ENCODE measurements around the gene DOK5. TPM values are rescaled to one million over a fixed set of nuclear protein-coding genes. Genes with fewer than 3 reads are reported as not detected.

The DOK5 gene
- total RNA-seq (2021; fragmentation: NEBNext Ultra II Directional; extraction: Animal tissue kit (Norgen Biotek cat#: 25700)), result 13.0 and 15.0 TPM in 2 replicates
- 7.8 and 8.9 TPM in 2 replicates for polyA plus RNA-seq (2011; rRNA removed)
- 8.8 TPM for polyA plus RNA-seq (2011; cell fraction: cytosol; rRNA removed)
- polyA plus RNA-seq (2011; cell fraction: nucleus; rRNA removed), result 4.4 TPM
- 12.6 to 14.3 TPM (median 13.6 TPM) in 4 replicates for polyA plus RNA-seq (2012, experiment 1 of 2)
- 17.2 TPM for polyA plus RNA-seq (2012, experiment 2 of 2)
- 7.5 TPM for polyA plus RNA-seq (2013, experiment 1 of 2)
- polyA plus RNA-seq (2013, experiment 2 of 2), result 7.0 TPM
- 9.9 and 10.8 TPM in 2 replicates for polyA minus RNA-seq (2011; rRNA and poly(A)+ RNA removed)
- polyA minus RNA-seq (2011; cell fraction: cytosol; rRNA and poly(A)+ RNA removed), result 3.8 TPM
- polyA minus RNA-seq (2011; cell fraction: nucleus; rRNA and poly(A)+ RNA removed), result 6.2 TPM
- long read RNA-seq, experiment 1, transcript DOK5-201 (8 exons, 1,963 nt), result major isoform, 8 of 16 reads
- long read RNA-seq, experiment 1, partial matches to known transcripts, result 2 of 16 reads
- long read RNA-seq, experiment 1, other reads (novel, unspliced or antisense), result 3 of 16 reads
- long read RNA-seq, experiment 2, partial matches to known transcripts, result 0 of 3 reads
- long read RNA-seq, experiment 2, other reads (novel, unspliced or antisense), result 0 of 3 reads

DNA sequence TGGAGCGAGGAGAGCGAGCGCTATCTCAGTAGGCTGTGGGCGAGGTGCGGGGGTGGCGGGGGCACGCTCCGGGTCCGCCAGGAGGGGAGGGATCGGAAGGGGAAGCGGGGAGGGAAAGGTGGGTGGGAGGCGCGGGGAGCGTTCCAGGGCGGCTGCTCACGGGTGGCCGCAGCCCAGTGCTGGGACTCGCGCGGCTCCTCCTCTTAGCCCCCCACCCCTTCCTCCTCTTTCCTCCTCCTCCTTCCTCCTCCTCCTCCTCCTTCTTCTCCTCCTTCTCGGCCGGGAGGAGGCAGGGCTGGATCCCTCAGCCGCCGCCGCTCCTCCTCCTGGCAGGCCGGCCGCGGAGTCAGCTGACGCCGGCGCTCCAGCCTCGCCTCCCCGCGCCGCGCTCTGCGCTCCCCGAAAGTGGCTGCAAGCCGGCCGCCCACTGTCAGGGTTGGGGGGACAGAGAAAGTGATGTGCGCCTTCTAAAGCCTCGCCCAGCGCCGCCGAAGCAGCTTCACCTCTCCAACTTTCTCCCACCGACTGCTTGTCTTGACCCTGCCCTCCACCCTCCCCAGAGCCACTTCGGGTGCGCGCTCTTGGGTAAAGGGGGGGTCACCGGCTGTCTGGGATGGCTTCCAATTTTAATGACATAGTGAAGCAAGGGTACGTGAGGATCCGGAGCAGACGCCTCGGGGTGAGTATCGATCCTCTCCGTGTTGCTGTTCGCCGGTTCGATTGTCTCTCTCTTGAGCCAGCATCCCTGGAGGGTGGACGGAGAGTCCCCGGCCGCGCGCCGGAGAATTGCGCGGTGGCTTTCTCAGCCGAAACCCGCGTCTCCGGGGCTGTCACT lies at the start of gene DOK5:
Gene DOK5, plus strand, starts transcription at position 260 of the 835 bp plus-strand sequence. Its CDS starts 354 bp downstream, at position 614.
- ChIA-PET POLR2A (ENCODE audit: partially characterized antibody) (no interaction called here), CTCF (ENCODE audit: partially characterized antibody) (no interaction called here)
- H2BK15ac ChIP-seq (ENCODE audit: low read length), result peak within 1 kb of the TSS; percentile 16; the same call in 1 of the 2 replicates
- H3K23me2 ChIP-seq (ENCODE audit: low read depth, low read length), result peaks cover 10% of the 10 kb centered on the region
- H2BK5ac ChIP-seq (ENCODE audit: low read depth, low read length), result no peak within 1 kb of the TSS
- no peak within 1 kb of the TSS for H3K4ac ChIP-seq (replicated peaks; ENCODE audit: insufficient read length, low read depth, low read length)
- no peak within 1 kb of the TSS for H4K8ac ChIP-seq (ENCODE audit: extremely low read depth, insufficient read depth, low read length)
- peak within 1 kb of the TSS; percentile 89 for H2AFZ ChIP-seq (ENCODE audit: low read length)
- FAIRE-seq (no peak), DNase-seq (ENCODE audit: low read depth in 1 of 2, low spot score in 2 of 2) (peak in 1 of 2 experiments; percentile 80)
- no peaks in the 10 kb centered on the region; a peak in 2 of 7 replicates for H3K27me3 ChIP-seq (replicated peaks in 1 of 4; ENCODE audit: control insufficient read depth in 3 of 4, extremely low read depth in 1 of 4, insufficient read depth in 3 of 4, low read length in 3 of 4)
- H3K36me3 ChIP-seq (ENCODE audit: control insufficient read depth in 2 of 4, insufficient read depth in 4 of 4, low read length in 3 of 4), result no peaks in the 10 kb centered on the region
- no peak within 1 kb of the TSS for H2AK5ac ChIP-seq (ENCODE audit: low read depth, low read length)
- H3K4me2 ChIP-seq (ENCODE audit: insufficient read depth in 1 of 2, low read depth in 2 of 2, low read length in 2 of 2), result peak within 1 kb of the TSS; percentile 95 to 96
- no peak within 1 kb of the TSS for H4K91ac ChIP-seq (replicated peaks; ENCODE audit: insufficient read length, low read length)
- WGBS, 2 experiments (ENCODE audit: extremely low coverage in 1 of 2, insufficient coverage in 1 of 2, insufficient read length in 1 of 2, insufficient replicate concordance in 2 of 2, low coverage in 1 of 2, low lambda C conversion rate in 2 of 2, missing lambda C conversion rate in 1 of 2), result 1% methylated on average over 49 of the region's 71 CpGs; no CpG with 5 or more reads in 1 of the 2 experiments
- H3K9me3 ChIP-seq (ENCODE audit: insufficient read depth in 2 of 2, low read depth in 1 of 2, low read length in 1 of 2), result no peaks in the 10 kb centered on the region
- H4K5ac ChIP-seq (ENCODE audit: insufficient read length, low read depth, low read length), result no peak within 1 kb of the TSS
- no peak within 1 kb of the TSS for H3K27ac ChIP-seq (ENCODE audit: low read depth, low read length)
- no peak within 1 kb of the TSS for H3K23ac ChIP-seq (ENCODE audit: insufficient read length)
- H3K4me3 ChIP-seq (ENCODE audit: extremely low read depth in 1 of 4, insufficient read depth in 2 of 4, low read depth in 3 of 4, low read length in 4 of 4), result peak within 1 kb of the TSS; percentile 64 to 96 (median 87)
- H3K79me1 ChIP-seq (ENCODE audit: low read depth, low read length), result no peaks in the 10 kb centered on the region
- H3K4me1 ChIP-seq (replicated peaks in 1 of 4; ENCODE audit: control insufficient read depth in 3 of 4, insufficient read depth in 4 of 4, low read length in 3 of 4), result peaks cover 5 to 19% (median 7%) of the 10 kb centered on the region in 4 experiments; a peak in 5 of 7 replicates
- H3K14ac ChIP-seq (ENCODE audit: insufficient read length), result no peak within 1 kb of the TSS
- peak within 1 kb of the TSS; percentile 35 to 61 (median 52); a peak in 5 of 7 replicates for H3K9ac ChIP-seq (replicated peaks in 1 of 4; ENCODE audit: extremely low read depth in 1 of 4, low read depth in 3 of 4, low read length in 3 of 4)
- no peak within 1 kb of the TSS for H3K56ac ChIP-seq (replicated peaks; ENCODE audit: insufficient read length, low read depth, low read length)
- peak within 1 kb of the TSS; percentile 77; the same call in 1 of the 2 replicates for H2BK12ac ChIP-seq (ENCODE audit: low read depth, low read length)
- 0 out of 2 replicates have a peak within 1 kb of the TSS, but pooled peaks have one; percentile 84 for H2BK20ac ChIP-seq (ENCODE audit: low read length)
- peak within 1 kb of the TSS; percentile 39 for H2BK120ac ChIP-seq (replicated peaks; ENCODE audit: low read depth, low read length)
- no peaks in the 10 kb centered on the region for H4K20me1 ChIP-seq (replicated peaks in 1 of 2; ENCODE audit: control insufficient read depth in 1 of 2, insufficient read depth in 2 of 2, low read length in 2 of 2)
- H3K79me2 ChIP-seq (ENCODE audit: control insufficient read depth in 1 of 2, insufficient read depth in 2 of 2, low read length in 2 of 2), result peaks cover 0 to 7% of the 10 kb centered on the region in 2 experiments; a peak in 1 of 4 replicates
- peak within 1 kb of the TSS; percentile 65; the same call in 1 of the 2 replicates for H3K18ac ChIP-seq (ENCODE audit: extremely low read depth, low read length)
- TF ChIP-seq SAP30 (IDR thresholded peaks at IDR 0.05; ENCODE audit: insufficient read depth, insufficient replicate concordance, low read length) (peak; percentile 57), PHF8 (conservative IDR thresholded peaks at IDR 0.05; ENCODE audit: low read depth, low read length) (peak; percentile 35), JUN (IDR thresholded peaks at IDR 0.05; ENCODE audit: low read depth, low read length) (no peak), EGR1 (IDR thresholded peaks at IDR 0.05; ENCODE audit: borderline replicate concordance, low read depth, low read length) (peak; percentile 65; the same call in 1 of the 2 replicates), SIN3A (conservative IDR thresholded peaks at IDR 0.05 in 1 of 2, IDR thresholded peaks at IDR 0.05 in 1 of 2; ENCODE audit: low read depth in 1 of 2, low read length in 2 of 2) (0 out of 4 replicates have a peak, but pooled peaks have one; percentile 21 to 47)
- TF ChIP-seq, protein P1, sequence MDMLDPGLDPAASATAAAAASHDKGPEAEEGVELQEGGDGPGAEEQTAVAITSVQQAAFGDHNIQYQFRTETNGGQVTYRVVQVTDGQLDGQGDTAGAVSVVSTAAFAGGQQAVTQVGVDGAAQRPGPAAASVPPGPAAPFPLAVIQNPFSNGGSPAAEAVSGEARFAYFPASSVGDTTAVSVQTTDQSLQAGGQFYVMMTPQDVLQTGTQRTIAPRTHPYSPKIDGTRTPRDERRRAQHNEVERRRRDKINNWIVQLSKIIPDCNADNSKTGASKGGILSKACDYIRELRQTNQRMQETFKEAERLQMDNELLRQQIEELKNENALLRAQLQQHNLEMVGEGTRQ (IDR thresholded peaks at IDR 0.05; ENCODE audit: low read length), result peak; percentile 39; the same call in 1 of the 2 replicates
